GM10266 (cell line): ENCODE measurements around the gene CLK2.

ENCODE experiments used
- DNase-seq: peaks from one replicate; pipeline ENCODE4 v3.0.0; 2012; ENCODE audit errors: extremely low spot score
- CTCF ChIP-seq: IDR thresholded peaks from 2 replicates; pipeline ENCODE4 v1.5.1; 2012; ENCODE audit warnings: mild to moderate bottlenecking, low read depth; ENCODE audit not compliant: control insufficient read depth, insufficient read depth; ENCODE audit errors: missing control alignments

The CLK2 gene

GRCh38 chr1:155285631-155286044, 12.3 kb upstream of the CLK2 start:
- no peak for TF ChIP-seq CTCF
- no peak for DNase-seq

GRCh38 chr1:155285063-155285462, 11.8 kb upstream of the CLK2 start:
- no peak for TF ChIP-seq CTCF
- DNase-seq, result no peak

DNA sequence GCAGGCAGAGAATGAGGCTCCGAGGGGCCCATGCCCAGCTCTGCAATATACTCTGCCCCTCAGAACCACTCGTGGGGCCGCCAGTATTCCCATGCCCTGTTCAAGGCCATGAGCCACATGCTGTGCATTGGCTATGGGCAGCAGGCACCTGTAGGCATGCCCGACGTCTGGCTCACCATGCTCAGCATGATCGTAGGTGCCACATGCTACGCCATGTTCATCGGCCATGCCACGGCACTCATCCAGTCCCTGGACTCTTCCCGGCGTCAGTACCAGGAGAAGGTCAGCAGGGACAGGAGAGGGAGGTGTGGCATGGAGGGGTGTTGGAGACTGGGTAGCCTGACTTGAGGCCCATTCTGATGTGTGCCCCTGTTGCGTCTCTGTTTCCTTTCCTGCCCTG, 11.2 kb upstream of the CLK2 start:
- no peak for TF ChIP-seq CTCF
- DNase-seq, result no peak

DNA sequence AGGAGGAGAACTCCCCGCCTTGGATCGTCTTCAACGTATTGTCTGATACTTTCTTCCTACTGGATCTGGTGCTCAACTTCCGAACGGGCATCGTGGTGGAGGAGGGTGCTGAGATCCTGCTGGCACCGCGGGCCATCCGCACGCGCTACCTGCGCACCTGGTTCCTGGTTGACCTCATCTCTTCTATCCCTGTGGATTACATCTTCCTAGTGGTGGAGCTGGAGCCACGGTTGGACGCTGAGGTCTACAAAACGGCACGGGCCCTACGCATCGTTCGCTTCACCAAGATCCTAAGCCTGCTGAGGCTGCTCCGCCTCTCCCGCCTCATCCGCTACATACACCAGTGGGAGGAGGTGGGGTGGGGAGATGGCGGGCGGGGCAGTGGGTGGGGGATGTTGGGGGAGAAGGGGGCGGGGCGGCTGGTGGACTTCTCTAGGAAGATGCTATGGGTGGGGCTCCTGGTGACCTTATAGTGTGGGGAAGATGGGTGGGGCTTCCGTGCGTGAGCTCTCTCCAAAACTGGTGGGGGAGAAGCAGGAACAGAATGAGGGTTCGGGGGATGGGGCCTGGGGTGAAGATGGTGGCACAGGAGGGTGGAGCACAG, 9.3 kb upstream of the CLK2 start:
- no peak for TF ChIP-seq CTCF
- no peak for DNase-seq

DNA sequence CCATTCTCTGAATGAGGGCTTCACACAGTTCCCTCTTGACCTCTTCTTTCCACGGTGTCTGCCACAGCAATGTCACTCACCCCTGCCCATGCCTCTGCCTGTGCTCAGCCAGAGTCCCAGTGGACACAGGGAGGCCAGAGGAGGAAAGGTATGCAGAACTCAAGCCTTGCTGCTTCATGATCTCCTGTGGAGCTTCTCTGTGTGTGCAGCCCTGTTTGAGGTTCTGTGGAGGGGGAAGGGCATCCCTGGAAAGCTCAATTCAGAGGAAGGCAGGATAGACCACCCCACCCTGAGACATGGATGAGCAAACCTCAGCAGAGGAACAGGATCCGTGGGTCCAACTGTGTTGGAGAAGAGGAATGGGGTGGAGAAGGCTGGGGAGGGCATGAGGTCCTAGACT, 6.0 kb upstream of the CLK2 start:
- DNase-seq, result no peak
- no peak for TF ChIP-seq CTCF

- no peak for TF ChIP-seq CTCF
- no peak for DNase-seq
Measured at GRCh38 chr1:155278689-155279160, 5.4 kb upstream of the CLK2 start.

DNA sequence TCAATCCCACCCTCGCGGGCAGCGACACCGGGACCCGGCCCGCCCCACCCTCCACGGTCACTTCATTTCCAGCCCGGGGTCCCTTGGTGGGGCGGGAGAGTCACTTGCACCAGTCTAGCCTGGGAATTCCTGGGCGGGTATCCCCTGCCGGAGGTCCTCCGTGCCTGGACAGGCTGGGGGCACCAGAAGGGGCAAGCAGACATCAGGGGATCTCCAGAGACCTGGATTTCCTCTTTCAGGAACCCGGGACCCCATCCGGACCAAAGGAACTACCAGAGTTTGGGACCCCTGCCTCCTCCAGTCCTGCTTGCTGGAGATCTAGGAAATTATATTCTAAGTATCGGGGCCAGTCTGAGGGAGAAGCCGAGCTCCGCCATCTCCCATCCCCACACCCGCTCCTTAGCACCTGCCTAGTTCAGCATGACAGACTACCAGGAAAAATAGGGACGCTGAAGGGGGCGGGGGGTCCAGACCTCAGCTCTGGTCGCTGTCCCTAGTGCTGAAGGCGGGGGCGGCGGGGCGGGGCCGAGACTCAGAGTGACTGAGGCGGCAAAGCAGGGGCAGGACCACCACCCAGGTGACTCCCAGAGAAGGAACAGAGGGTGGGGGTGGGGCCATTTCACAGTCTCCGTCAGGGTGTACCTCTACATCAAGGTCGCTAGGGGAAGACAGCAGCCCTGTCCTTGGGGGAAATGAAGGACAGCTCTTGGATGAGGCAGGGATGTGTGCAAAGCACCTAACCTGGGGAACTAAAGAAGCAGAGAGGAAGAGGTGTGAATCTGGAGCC, 4.8 kb upstream of the CLK2 start:
- TF ChIP-seq CTCF, result peak; percentile 39
- DNase-seq, result peak; percentile 80
